ENCODE measurements around the gene CTSS.

Gene CTSS

GRCh38 chr1:150696995-150697927 lies 68.3 kb downstream of the CTSS start, which contains the start of gene GOLPH3L:
TSS of gene GOLPH3L (minus strand) at chr1:150697154. CDS start at chr1:150694838, 2,316 bp downstream.
- peak; percentile 100 for DNase-seq (ENCODE audit: low spot score)

GRCh38 chr1:150696590-150696989 lies 69.0 kb downstream of the CTSS start:
- DNase-seq (ENCODE audit: low spot score): no peak

- DNase-seq (ENCODE audit: low spot score): peak; percentile 45
These were observed 69.4 kb downstream of the CTSS start for GRCh38 chr1:150696162-150696561.

- DNase-seq (ENCODE audit: low spot score): no peak
These were observed 70.0 kb downstream of the CTSS start for GRCh38 chr1:150695561-150695960.

- DNase-seq (ENCODE audit: low spot score): no peak
These were observed 72.9 kb downstream of the CTSS start for GRCh38 chr1:150692720-150693119.

- DNase-seq (ENCODE audit: low spot score): no peak
These were observed 76.8 kb downstream of the CTSS start for GRCh38 chr1:150688763-150689162.

- DNase-seq (ENCODE audit: low spot score): no peak
These were observed 79.3 kb downstream of the CTSS start for GRCh38 chr1:150686275-150686674.

- DNase-seq (ENCODE audit: low spot score): peak; percentile 30
These were observed 81.7 kb downstream of the CTSS start for GRCh38 chr1:150683914-150684313.
